ENCODE results near the gene TMEM63B.

- TF ChIP-seq POLR2A (IDR thresholded peaks at IDR 0.05) (no peak), CTCF (IDR thresholded peaks at IDR 0.05) (no peak)
Measured at GRCh38 chr6:44082872-44083321, 44.5 kb upstream of the TMEM63B start.

Data from prostate gland (tissue), 2 donors.